SK-N-SH treated with all-trans-retinoic acid at 6 μM for 48 hours (cell line): ENCODE results near the gene GLP1R.

Source experiments
- ATAC-seq: fragments of 200-7000 bp; cut with Tn5 transposase; 3 replicates; pipeline ENCODE4 v1.9.1; 2020; ENCODE audit warnings: mild to moderate bottlenecking, moderate library complexity
- ARNTL ChIP-seq: fragments of 450-650 bp; formaldehyde crosslinking; IDR thresholded peaks from 2 replicates; pipeline ENCODE4 v1.5.0; 2020; ENCODE audit warnings: low read depth, mild to moderate bottlenecking, moderate library complexity, borderline replicate concordance
- BACH2 ChIP-seq: fragments of 250-450 bp; sonication (Bioruptor Pico); IDR thresholded peaks from 2 replicates; pipeline ENCODE4 v1.9.0; 2021; ENCODE audit warnings: mild to moderate bottlenecking, borderline replicate concordance
- CSDC2 ChIP-seq: fragments of 250-450 bp; sonication (Bioruptor Pico); IDR thresholded peaks from 2 replicates; pipeline ENCODE4 v1.5.0; 2020; ENCODE audit warnings: mild to moderate bottlenecking, moderate library complexity
- CSRNP3 ChIP-seq: fragments of 250-450 bp; sonication (Bioruptor Pico); IDR thresholded peaks from 2 replicates; pipeline ENCODE4 v1.5.1; 2021; ENCODE audit warnings: mild to moderate bottlenecking, moderate library complexity
- ESRRG ChIP-seq: fragments of 250-450 bp; sonication (Bioruptor Pico); IDR thresholded peaks from 2 replicates; pipeline ENCODE4 v1.6.1; 2021; ENCODE audit warnings: mild to moderate bottlenecking
- ISL1 ChIP-seq: fragments of 250-450 bp; sonication (Bioruptor Pico); IDR thresholded peaks from 2 replicates; pipeline ENCODE4 v2.1.2; 2022; ENCODE audit warnings: mild to moderate bottlenecking, moderate library complexity
- OSR1 ChIP-seq: fragments of 250-450 bp; sonication (Bioruptor Pico); IDR thresholded peaks from 2 replicates; pipeline ENCODE4 v1.8.0; 2022; ENCODE audit warnings: moderate library complexity, mild to moderate bottlenecking, inconsistent platforms
- PATZ1 ChIP-seq: fragments of 250-450 bp; sonication (Bioruptor Pico); IDR thresholded peaks from 2 replicates; pipeline ENCODE4 v1.8.0; 2020; ENCODE audit warnings: mild to moderate bottlenecking, moderate library complexity, borderline replicate concordance
- POU6F1 ChIP-seq: fragments of 250-450 bp; sonication (Bioruptor Pico); IDR thresholded peaks from 2 replicates; pipeline ENCODE4 v1.8.0; 2021; ENCODE audit warnings: low read depth, mild to moderate bottlenecking, moderate library complexity, borderline replicate concordance
- PPARA ChIP-seq: fragments of 250-450 bp; sonication (Bioruptor Pico); IDR thresholded peaks from 2 replicates; pipeline ENCODE4 v1.5.0; 2020; ENCODE audit warnings: mild to moderate bottlenecking, borderline replicate concordance
- RARB ChIP-seq: fragments of 250-450 bp; sonication (Bioruptor Pico); IDR thresholded peaks from 2 replicates; pipeline ENCODE4 v1.8.0; 2021; ENCODE audit warnings: mild to moderate bottlenecking, moderate library complexity
- TCF4 ChIP-seq: fragments of 250-450 bp; sonication (Bioruptor Pico); IDR thresholded peaks from 2 replicates; pipeline ENCODE4 v1.8.0; 2021; ENCODE audit warnings: mild to moderate bottlenecking, moderate library complexity, borderline replicate concordance
- TOX ChIP-seq: fragments of 250-450 bp; sonication (Bioruptor Pico); IDR thresholded peaks from 2 replicates; pipeline ENCODE4 v1.8.0; 2021; ENCODE audit warnings: mild to moderate bottlenecking, moderate library complexity, borderline replicate concordance
- TSHZ2 ChIP-seq: fragments of 250-450 bp; sonication (Bioruptor Pico); IDR thresholded peaks from 2 replicates; pipeline ENCODE4 v1.5.0; 2020; ENCODE audit warnings: mild to moderate bottlenecking, moderate library complexity
- ZC3H10 ChIP-seq: fragments of 250-450 bp; sonication (Bioruptor Pico); IDR thresholded peaks from 2 replicates; pipeline ENCODE4 v1.5.1; 2021; ENCODE audit warnings: mild to moderate bottlenecking, moderate library complexity
- ZFP30 ChIP-seq: fragments of 450-650 bp; formaldehyde crosslinking; IDR thresholded peaks from 2 replicates; pipeline ENCODE4 v1.5.0; 2022; ENCODE audit warnings: mild to moderate bottlenecking, moderate library complexity
- ZNF565 ChIP-seq: fragments of 450-650 bp; formaldehyde crosslinking; conservative IDR thresholded peaks from 2 replicates; pipeline ENCODE4 v1.5.0; 2020; ENCODE audit warnings: low read depth, mild to moderate bottlenecking, moderate library complexity
- ZNF70 ChIP-seq: fragments of 450-650 bp; formaldehyde crosslinking; IDR thresholded peaks from 2 replicates; pipeline ENCODE4 v1.5.0; 2020; ENCODE audit warnings: mild to moderate bottlenecking, moderate library complexity
- ZNF8 ChIP-seq: fragments of 450-650 bp; formaldehyde crosslinking; IDR thresholded peaks from 2 replicates; pipeline ENCODE4 v1.5.0; 2020; ENCODE audit warnings: mild to moderate bottlenecking, moderate library complexity

Gene GLP1R

GRCh38 chr6:39029156-39030011, 19.2 kb upstream of the GLP1R start:
- peak; percentile 95 for ATAC-seq
- TF ChIP-seq TOX = no peak
- TF ChIP-seq RARB (CRISPR knock-in tag) = no peak
- no peak for TF ChIP-seq PPARA (CRISPR knock-in tag)
- no peak for TF ChIP-seq ZFP30 (CRISPR knock-in tag)
- TF ChIP-seq ZNF70 = no peak
- no peak for TF ChIP-seq ISL1
- no peak for TF ChIP-seq BACH2 (CRISPR knock-in tag)
- no peak for TF ChIP-seq POU6F1 (CRISPR knock-in tag)
- TF ChIP-seq OSR1 (CRISPR knock-in tag) = no peak
- TF ChIP-seq ARNTL (CRISPR knock-in tag) = no peak
- TF ChIP-seq CSRNP3 (CRISPR knock-in tag) = no peak
- no peak for TF ChIP-seq PATZ1 (CRISPR knock-in tag)
- TF ChIP-seq TSHZ2 (CRISPR knock-in tag) = no peak
- TF ChIP-seq ZNF565 (CRISPR knock-in tag) = no peak
- TF ChIP-seq ZNF8 = no peak
- TF ChIP-seq CSDC2 (CRISPR knock-in tag) = no peak

GRCh38 chr6:39035681-39036080, 12.9 kb upstream of the GLP1R start:
- no peak for ATAC-seq
- TF ChIP-seq TOX (no peak), ESRRG (CRISPR knock-in tag) (no peak), RARB (CRISPR knock-in tag) (no peak), TSHZ2 (CRISPR knock-in tag) (no peak), ZFP30 (CRISPR knock-in tag) (no peak), CSRNP3 (CRISPR knock-in tag) (no peak), ZNF565 (CRISPR knock-in tag) (no peak), ZNF70 (no peak), ZC3H10 (CRISPR knock-in tag) (no peak), CSDC2 (CRISPR knock-in tag) (no peak), ZNF8 (no peak), TCF4 (CRISPR knock-in tag) (no peak), ISL1 (no peak), OSR1 (CRISPR knock-in tag) (no peak)
- TF ChIP-seq, all 23 proteins: peak for 0
